HEK293 (cell line): ENCODE results near the gene NUDT13.

Source experiments
- CTCF ChIA-PET: fragments of 350-600 bp; formaldehyde crosslinking; extraction: SDS; loops from one replicate; lab custom pipeline; 2021; ENCODE audit warnings: antibody characterized with exemption; lab: Yijun Ruan, JAX
- POLR2A ChIA-PET: fragments of 300-600 bp; formaldehyde crosslinking; extraction: SDS; loops from one replicate; lab custom pipeline; 2020; ENCODE audit warnings: antibody characterized with exemption, inconsistent platforms; lab: Yijun Ruan, JAX
- H3K27ac ChIP-seq: fragments of 200-500 bp; sonication (Bioruptor generic); 2 replicates; pipeline ENCODE4 v1.5.1; 2014; ENCODE audit warnings: low read depth, low read length, control low read depth, inconsistent platforms; ENCODE audit errors: extremely low read depth
- H3K36me3 ChIP-seq, 2 experiments: fragments of 200-500 bp in 1 of 2; sonication (Bioruptor generic) in 1 of 2; 1 replicate in 1 of 2; 2 replicates in 1 of 2; pipeline ENCODE4 v1.5.1; 2014 to 2017; ENCODE audit warnings: inconsistent platforms in 2 of 2, low read length in 2 of 2; ENCODE audit not compliant: control insufficient read depth in 2 of 2, insufficient read depth in 1 of 2
- H3K4me1 ChIP-seq: fragments of 200-500 bp; sonication (Bioruptor generic); 2 replicates; pipeline ENCODE4 v1.5.1; 2014; ENCODE audit warnings: mild to moderate bottlenecking, low read length, inconsistent platforms; ENCODE audit not compliant: control insufficient read depth, insufficient read depth
- H3K4me3 ChIP-seq: 2 replicates; pipeline ENCODE4 v1.5.1; 2011; ENCODE audit warnings: low read depth, mild to moderate bottlenecking, control low read depth, low read length, moderate library complexity
- H3K9me3 ChIP-seq: fragments of 200-500 bp; sonication (Bioruptor generic); 2 replicates; pipeline ENCODE4 v1.5.1; 2014; ENCODE audit warnings: low read depth, low read length, inconsistent platforms; ENCODE audit not compliant: control insufficient read depth, insufficient read depth
- AEBP2 ChIP-seq: fragments of 450-650 bp; formaldehyde crosslinking; IDR thresholded peaks from 2 replicates; pipeline ENCODE4 v1.5.1; 2016; ENCODE audit warnings: missing biosample characterization, missing genetic modification characterization, borderline replicate concordance
- GLI4 ChIP-seq: fragments of 450-650 bp; formaldehyde crosslinking; IDR thresholded peaks from 2 replicates; pipeline ENCODE4 v1.5.1; 2016; ENCODE audit warnings: missing biosample characterization, missing genetic modification characterization
- HOXC10 ChIP-seq: sonication (generic); formaldehyde crosslinking; IDR thresholded peaks from 2 replicates; pipeline ENCODE4 v1.8.1; 2023; ENCODE audit warnings: mild to moderate bottlenecking, missing genetic modification reagents
- IKZF3 ChIP-seq: fragments of 450-650 bp; IDR thresholded peaks from 2 replicates; pipeline ENCODE4 v1.5.0; 2018; ENCODE audit warnings: missing biosample characterization, mild to moderate bottlenecking, missing genetic modification characterization, moderate library complexity
- KLF16 ChIP-seq: fragments of 450-650 bp; formaldehyde crosslinking; IDR thresholded peaks from 2 replicates; pipeline ENCODE4 v1.5.1; 2017; ENCODE audit warnings: missing biosample characterization, missing genetic modification characterization
- OSR2 ChIP-seq: fragments of 450-650 bp; formaldehyde crosslinking; IDR thresholded peaks from 2 replicates; pipeline ENCODE4 v1.5.1; 2016; ENCODE audit warnings: missing biosample characterization, missing genetic modification characterization
- PRDM10 ChIP-seq: fragments of 450-650 bp; formaldehyde crosslinking; IDR thresholded peaks from 2 replicates; pipeline ENCODE4 v1.5.1; 2016; ENCODE audit warnings: missing biosample characterization, missing genetic modification characterization
- RBAK ChIP-seq: fragments of 450-650 bp; formaldehyde crosslinking; IDR thresholded peaks from 2 replicates; pipeline ENCODE4 v1.5.1; 2016; ENCODE audit warnings: missing biosample characterization, missing genetic modification characterization
- REPIN1 ChIP-seq: fragments of 450-650 bp; formaldehyde crosslinking; IDR thresholded peaks from 2 replicates; pipeline ENCODE4 v1.5.1; 2017; ENCODE audit warnings: missing biosample characterization, missing genetic modification characterization, low read depth
- SCRT2 ChIP-seq: fragments of 450-650 bp; formaldehyde crosslinking; IDR thresholded peaks from 2 replicates; pipeline ENCODE4 v1.5.1; 2016; ENCODE audit warnings: missing biosample characterization, missing genetic modification characterization
- SP2 ChIP-seq: fragments of 450-650 bp; formaldehyde crosslinking; IDR thresholded peaks from 2 replicates; pipeline ENCODE4 v1.5.1; 2016; ENCODE audit warnings: missing biosample characterization, missing genetic modification characterization
- SP7 ChIP-seq: fragments of 450-650 bp; formaldehyde crosslinking; IDR thresholded peaks from 2 replicates; pipeline ENCODE4 v1.5.1; 2016; ENCODE audit warnings: missing biosample characterization, missing genetic modification characterization
- TRIM28 ChIP-seq: IDR thresholded peaks from 2 replicates; pipeline ENCODE4 v1.6.1; 2011; ENCODE audit warnings: low read length, control low read depth, borderline replicate concordance
- ZBTB1 ChIP-seq: fragments of 450-650 bp; formaldehyde crosslinking; IDR thresholded peaks from 2 replicates; pipeline ENCODE4 v1.5.1; 2016; ENCODE audit warnings: missing biosample characterization, missing genetic modification characterization
- ZNF121 ChIP-seq: fragments of 450-650 bp; formaldehyde crosslinking; IDR thresholded peaks from 2 replicates; pipeline ENCODE4 v1.5.1; 2016; ENCODE audit warnings: missing biosample characterization, missing genetic modification characterization
- ZNF140 ChIP-seq: fragments of 450-650 bp; formaldehyde crosslinking; IDR thresholded peaks from 2 replicates; pipeline ENCODE4 v1.5.1; 2016; ENCODE audit warnings: missing biosample characterization, missing genetic modification characterization
- ZNF223 ChIP-seq: fragments of 450-650 bp; formaldehyde crosslinking; IDR thresholded peaks from 2 replicates; pipeline ENCODE4 v1.5.1; 2016; ENCODE audit warnings: missing biosample characterization, missing genetic modification characterization
- ZNF311 ChIP-seq: fragments of 450-650 bp; formaldehyde crosslinking; IDR thresholded peaks from 2 replicates; pipeline ENCODE4 v1.5.1; 2017; ENCODE audit warnings: missing biosample characterization, missing genetic modification characterization, borderline replicate concordance
- ZNF350 ChIP-seq: fragments of 450-650 bp; formaldehyde crosslinking; IDR thresholded peaks from 2 replicates; pipeline ENCODE4 v1.5.0; 2017; ENCODE audit warnings: missing biosample characterization, mild to moderate bottlenecking, missing genetic modification characterization
- ZNF391 ChIP-seq: fragments of 450-650 bp; formaldehyde crosslinking; IDR thresholded peaks from 2 replicates; pipeline ENCODE4 v1.5.1; 2016; ENCODE audit warnings: low read depth, missing biosample characterization, missing genetic modification characterization, borderline replicate concordance
- ZNF514 ChIP-seq: fragments of 450-650 bp; formaldehyde crosslinking; IDR thresholded peaks from 2 replicates; pipeline ENCODE4 v1.5.1; 2016; ENCODE audit warnings: missing biosample characterization, missing genetic modification characterization
- ZNF544 ChIP-seq: fragments of 450-650 bp; formaldehyde crosslinking; IDR thresholded peaks from 2 replicates; pipeline ENCODE4 v1.5.0; 2017; ENCODE audit warnings: missing biosample characterization, missing genetic modification characterization
- ZNF548 ChIP-seq: fragments of 450-650 bp; formaldehyde crosslinking; IDR thresholded peaks from 2 replicates; pipeline ENCODE4 v1.5.1; 2016; ENCODE audit warnings: missing biosample characterization, missing genetic modification characterization
- ZNF561 ChIP-seq: fragments of 450-650 bp; IDR thresholded peaks from 2 replicates; pipeline ENCODE4 v1.5.1; 2018; ENCODE audit warnings: missing biosample characterization, missing genetic modification characterization, borderline replicate concordance
- ZNF660 ChIP-seq: fragments of 450-650 bp; IDR thresholded peaks from 2 replicates; pipeline ENCODE4 v1.5.1; 2018; ENCODE audit warnings: missing biosample characterization, mild to moderate bottlenecking, missing genetic modification characterization
- ZNF785 ChIP-seq: fragments of 450-650 bp; formaldehyde crosslinking; IDR thresholded peaks from 2 replicates; pipeline ENCODE4 v1.5.1; 2016; ENCODE audit warnings: missing biosample characterization, missing genetic modification characterization
- ZSCAN5A ChIP-seq: fragments of 450-650 bp; formaldehyde crosslinking; IDR thresholded peaks from 2 replicates; pipeline ENCODE4 v1.5.1; 2016; ENCODE audit warnings: missing biosample characterization, missing genetic modification characterization
- TF ChIP-seq, protein P1 (sequence below): fragments of 450-650 bp; formaldehyde crosslinking; IDR thresholded peaks from 2 replicates; pipeline ENCODE4 v1.5.1; 2016; ENCODE audit warnings: missing biosample characterization, missing genetic modification characterization
- TF ChIP-seq, protein P2 (sequence below): fragments of 450-650 bp; formaldehyde crosslinking; IDR thresholded peaks from 2 replicates; pipeline ENCODE4 v1.5.1; 2017; ENCODE audit warnings: missing biosample characterization, missing genetic modification characterization

The NUDT13 gene

DNA sequence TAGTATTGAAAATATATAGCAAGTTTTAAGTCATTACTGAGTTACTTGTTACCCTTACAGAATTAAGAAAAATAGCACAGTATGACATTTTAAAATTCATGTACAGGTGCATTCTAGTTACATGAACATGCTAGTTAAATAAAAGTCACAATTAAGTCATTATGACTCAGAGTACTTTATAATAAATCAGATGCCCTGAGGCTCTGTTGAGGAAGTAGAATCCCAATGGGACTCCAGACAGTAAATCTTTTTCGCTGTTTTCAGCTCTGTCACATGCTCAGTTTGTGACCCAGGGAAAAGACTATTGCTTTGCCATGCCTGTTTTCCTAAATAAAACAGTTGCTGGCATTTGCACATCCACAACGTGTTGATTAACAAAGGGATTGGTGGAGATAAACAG lies 21.0 kb downstream of the NUDT13 start:
- POLR2A ChIA-PET: no interaction called here
- H3K4me1 ChIP-seq: 0 out of 2 replicates have a peak, but pooled peaks cover 3% of the 10 kb centered on the region
- CTCF ChIA-PET: no interaction called here
- no peak overlapping the region for H3K27ac ChIP-seq
- H3K9me3 ChIP-seq: no peaks in the 10 kb centered on the region
- peaks cover 44 to 80% of the 10 kb centered on the region in 2 experiments for H3K36me3 ChIP-seq
- no peak overlapping the region for H3K4me3 ChIP-seq
- TF ChIP-seq ZNF660 (no peak), REPIN1 (tag by site-specific recombination) (no peak), GLI4 (tag by site-specific recombination) (no peak), AEBP2 (tag by site-specific recombination) (no peak), ZNF514 (tag by site-specific recombination) (no peak), SP2 (tag by site-specific recombination) (no peak), ZNF544 (tag by site-specific recombination) (no peak), ZSCAN5A (tag by site-specific recombination) (no peak), ZBTB1 (tag by site-specific recombination) (no peak), ZNF350 (tag by site-specific recombination) (no peak), PRDM10 (tag by site-specific recombination) (no peak), HOXC10 (CRISPR knock-in tag) (no peak), ZNF223 (no peak), TRIM28 (no peak), ZNF561 (tag by site-specific recombination) (no peak), ZNF548 (tag by site-specific recombination) (no peak), ZNF785 (tag by site-specific recombination) (no peak), RBAK (tag by site-specific recombination) (no peak), ZNF140 (tag by site-specific recombination) (no peak), OSR2 (no peak), SP7 (peak; percentile 82), ZNF311 (tag by site-specific recombination) (no peak), ZNF121 (tag by site-specific recombination) (no peak), IKZF3 (tag by site-specific recombination) (peak; percentile 64), ZNF391 (tag by site-specific recombination) (no peak), KLF16 (no peak), SCRT2 (tag by site-specific recombination) (peak; percentile 61)
- TF ChIP-seq, protein P1, sequence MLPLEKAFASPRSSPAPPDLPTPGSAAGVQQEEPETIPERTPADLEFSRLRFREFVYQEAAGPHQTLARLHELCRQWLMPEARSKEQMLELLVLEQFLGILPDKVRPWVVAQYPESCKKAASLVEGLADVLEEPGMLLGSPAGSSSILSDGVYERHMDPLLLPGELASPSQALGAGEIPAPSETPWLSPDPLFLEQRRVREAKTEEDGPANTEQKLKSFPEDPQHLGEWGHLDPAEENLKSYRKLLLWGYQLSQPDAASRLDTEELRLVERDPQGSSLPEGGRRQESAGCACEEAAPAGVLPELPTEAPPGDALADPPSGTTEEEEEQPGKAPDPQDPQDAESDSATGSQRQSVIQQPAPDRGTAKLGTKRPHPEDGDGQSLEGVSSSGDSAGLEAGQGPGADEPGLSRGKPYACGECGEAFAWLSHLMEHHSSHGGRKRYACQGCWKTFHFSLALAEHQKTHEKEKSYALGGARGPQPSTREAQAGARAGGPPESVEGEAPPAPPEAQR (tag by site-specific recombination): no peak
- TF ChIP-seq, protein P2, sequence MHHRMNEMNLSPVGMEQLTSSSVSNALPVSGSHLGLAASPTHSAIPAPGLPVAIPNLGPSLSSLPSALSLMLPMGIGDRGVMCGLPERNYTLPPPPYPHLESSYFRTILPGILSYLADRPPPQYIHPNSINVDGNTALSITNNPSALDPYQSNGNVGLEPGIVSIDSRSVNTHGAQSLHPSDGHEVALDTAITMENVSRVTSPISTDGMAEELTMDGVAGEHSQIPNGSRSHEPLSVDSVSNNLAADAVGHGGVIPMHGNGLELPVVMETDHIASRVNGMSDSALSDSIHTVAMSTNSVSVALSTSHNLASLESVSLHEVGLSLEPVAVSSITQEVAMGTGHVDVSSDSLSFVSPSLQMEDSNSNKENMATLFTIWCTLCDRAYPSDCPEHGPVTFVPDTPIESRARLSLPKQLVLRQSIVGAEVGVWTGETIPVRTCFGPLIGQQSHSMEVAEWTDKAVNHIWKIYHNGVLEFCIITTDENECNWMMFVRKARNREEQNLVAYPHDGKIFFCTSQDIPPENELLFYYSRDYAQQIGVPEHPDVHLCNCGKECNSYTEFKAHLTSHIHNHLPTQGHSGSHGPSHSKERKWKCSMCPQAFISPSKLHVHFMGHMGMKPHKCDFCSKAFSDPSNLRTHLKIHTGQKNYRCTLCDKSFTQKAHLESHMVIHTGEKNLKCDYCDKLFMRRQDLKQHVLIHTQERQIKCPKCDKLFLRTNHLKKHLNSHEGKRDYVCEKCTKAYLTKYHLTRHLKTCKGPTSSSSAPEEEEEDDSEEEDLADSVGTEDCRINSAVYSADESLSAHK (tag by site-specific recombination): 0 out of 2 replicates have a peak, but pooled peaks have one; percentile 55
